Transverse colon (tissue), 3 donors: Measurements from ENCODE around the gene CYP4F22.

Experiments used
- POLR2A ChIP-seq: fragments of 450-650 bp; IDR thresholded peaks from one replicate; pipeline ENCODE4 v1.6.1; 2016; ENCODE audit warnings: antibody characterized with exemption, mild to moderate bottlenecking, moderate library complexity
- TF ChIP-seq, protein P1 (sequence below), 5 experiments: fragments of 200-600 bp in 3 of 5; fragments of 450-650 bp in 2 of 5; sonication (generic) in 3 of 5; IDR thresholded peaks; 1 replicate in 2 of 5; 2 replicates in 3 of 5; pipeline ENCODE4 v1.5.1; 2016 to 2017; ENCODE audit warnings: antibody characterized with exemption in 5 of 5, inconsistent platforms in 3 of 5, mild to moderate bottlenecking in 2 of 5, moderate library complexity in 1 of 5

GRCh38 chr19:15488489-15489226 is 19.7 kb upstream of the CYP4F22 start:
- TF ChIP-seq, protein P1, sequence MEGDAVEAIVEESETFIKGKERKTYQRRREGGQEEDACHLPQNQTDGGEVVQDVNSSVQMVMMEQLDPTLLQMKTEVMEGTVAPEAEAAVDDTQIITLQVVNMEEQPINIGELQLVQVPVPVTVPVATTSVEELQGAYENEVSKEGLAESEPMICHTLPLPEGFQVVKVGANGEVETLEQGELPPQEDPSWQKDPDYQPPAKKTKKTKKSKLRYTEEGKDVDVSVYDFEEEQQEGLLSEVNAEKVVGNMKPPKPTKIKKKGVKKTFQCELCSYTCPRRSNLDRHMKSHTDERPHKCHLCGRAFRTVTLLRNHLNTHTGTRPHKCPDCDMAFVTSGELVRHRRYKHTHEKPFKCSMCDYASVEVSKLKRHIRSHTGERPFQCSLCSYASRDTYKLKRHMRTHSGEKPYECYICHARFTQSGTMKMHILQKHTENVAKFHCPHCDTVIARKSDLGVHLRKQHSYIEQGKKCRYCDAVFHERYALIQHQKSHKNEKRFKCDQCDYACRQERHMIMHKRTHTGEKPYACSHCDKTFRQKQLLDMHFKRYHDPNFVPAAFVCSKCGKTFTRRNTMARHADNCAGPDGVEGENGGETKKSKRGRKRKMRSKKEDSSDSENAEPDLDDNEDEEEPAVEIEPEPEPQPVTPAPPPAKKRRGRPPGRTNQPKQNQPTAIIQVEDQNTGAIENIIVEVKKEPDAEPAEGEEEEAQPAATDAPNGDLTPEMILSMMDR (IDR thresholded peaks at IDR 0.05) = no peak
- TF ChIP-seq POLR2A = no peak
